Measurements from ENCODE around the gene ZBTB18. TPM values are rescaled to one million over a fixed set of nuclear protein-coding genes. Genes with fewer than 3 reads are reported as not detected.
A peak's percentile ranks its signal among the peaks of the same experiment; 100 is the strongest.

The ZBTB18 gene
- total RNA-seq, 1 donor from 2014 or later: 41.6 TPM

DNA sequence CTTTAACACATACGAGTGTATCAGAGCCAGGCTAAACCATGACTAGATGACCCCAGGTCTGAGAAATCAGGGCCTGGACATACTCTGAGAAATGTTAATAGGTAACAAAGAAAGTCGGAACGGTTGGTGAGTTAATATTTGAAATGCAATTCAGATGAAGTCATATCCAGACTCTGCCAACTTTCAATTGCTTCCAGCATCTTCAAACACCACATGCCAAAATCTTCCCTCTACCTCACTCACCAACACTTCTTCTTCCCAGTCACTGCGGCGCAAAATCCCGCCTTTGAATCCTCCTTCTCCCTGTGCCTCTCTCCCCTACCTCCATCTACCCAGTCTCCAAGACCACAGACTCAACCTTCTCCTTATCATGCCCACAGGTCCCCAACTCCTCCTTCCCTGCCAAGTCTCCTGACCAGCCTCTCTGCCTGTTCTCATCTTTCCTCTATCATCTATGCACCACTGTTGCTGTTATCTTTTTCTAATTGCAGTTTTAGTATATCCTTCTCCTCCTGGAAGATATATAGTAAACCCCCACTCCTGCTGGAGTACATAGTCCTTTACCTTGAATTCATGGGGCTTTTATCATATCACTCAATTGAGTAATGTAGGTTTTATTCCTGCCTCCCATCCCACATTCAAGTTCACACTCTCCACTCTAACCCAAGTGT lies 41.3 kb downstream of the ZBTB18 start:
- TF ChIP-seq, protein P1, sequence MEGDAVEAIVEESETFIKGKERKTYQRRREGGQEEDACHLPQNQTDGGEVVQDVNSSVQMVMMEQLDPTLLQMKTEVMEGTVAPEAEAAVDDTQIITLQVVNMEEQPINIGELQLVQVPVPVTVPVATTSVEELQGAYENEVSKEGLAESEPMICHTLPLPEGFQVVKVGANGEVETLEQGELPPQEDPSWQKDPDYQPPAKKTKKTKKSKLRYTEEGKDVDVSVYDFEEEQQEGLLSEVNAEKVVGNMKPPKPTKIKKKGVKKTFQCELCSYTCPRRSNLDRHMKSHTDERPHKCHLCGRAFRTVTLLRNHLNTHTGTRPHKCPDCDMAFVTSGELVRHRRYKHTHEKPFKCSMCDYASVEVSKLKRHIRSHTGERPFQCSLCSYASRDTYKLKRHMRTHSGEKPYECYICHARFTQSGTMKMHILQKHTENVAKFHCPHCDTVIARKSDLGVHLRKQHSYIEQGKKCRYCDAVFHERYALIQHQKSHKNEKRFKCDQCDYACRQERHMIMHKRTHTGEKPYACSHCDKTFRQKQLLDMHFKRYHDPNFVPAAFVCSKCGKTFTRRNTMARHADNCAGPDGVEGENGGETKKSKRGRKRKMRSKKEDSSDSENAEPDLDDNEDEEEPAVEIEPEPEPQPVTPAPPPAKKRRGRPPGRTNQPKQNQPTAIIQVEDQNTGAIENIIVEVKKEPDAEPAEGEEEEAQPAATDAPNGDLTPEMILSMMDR (IDR thresholded peaks at IDR 0.05; ENCODE audit: unreplicated experiment): no peak
- H3K9me3 Mint-ChIP-seq: no peaks in the 10 kb centered on the region
- DNase-seq (ENCODE audit: low spot score in 2 of 2, unreplicated experiment in 2 of 2): no peak
- H3K36me3 Mint-ChIP-seq: no peaks in the 10 kb centered on the region
- peak overlapping the region; percentile 60 for H3K27ac Mint-ChIP-seq
- H3K4me1 Mint-ChIP-seq: peaks cover 25% of the 10 kb centered on the region
- H3K27me3 Mint-ChIP-seq (ENCODE audit: low read depth): no peaks in the 10 kb centered on the region
- H3K4me3 Mint-ChIP-seq: no peak overlapping the region

DNA sequence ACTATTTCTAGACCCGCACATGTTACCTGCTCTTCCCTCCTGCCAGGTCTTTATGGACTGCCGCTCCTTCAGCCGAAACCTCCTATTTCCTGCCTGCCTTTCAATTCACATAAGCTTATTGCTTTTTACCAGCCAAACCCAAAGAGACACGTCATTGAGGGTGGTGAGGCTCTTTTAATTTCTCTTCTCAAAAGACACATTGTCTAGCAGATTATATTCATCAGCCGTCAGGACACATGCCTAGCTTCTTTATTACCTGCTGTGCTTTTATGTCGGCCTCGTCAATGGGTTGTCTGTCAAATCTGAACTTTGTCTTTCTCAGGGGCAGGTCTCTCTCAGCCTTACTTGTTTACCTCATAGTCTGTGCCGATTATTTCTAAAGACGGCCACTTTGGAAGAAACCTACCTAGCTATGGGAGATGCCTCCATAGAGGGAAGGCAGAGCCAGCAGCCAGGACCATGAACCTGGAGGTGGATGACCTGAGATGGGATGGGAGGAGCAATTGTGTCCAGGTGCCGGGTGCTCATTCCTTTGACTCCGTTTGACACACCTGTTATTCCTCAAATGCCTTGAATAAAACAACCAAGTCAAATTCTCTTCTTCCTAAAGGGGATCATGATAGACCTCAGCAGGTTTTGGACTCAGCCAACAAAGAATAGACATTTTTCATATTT lies 42.0 kb downstream of the ZBTB18 start:
- Mint-ChIP-seq H3K36me3 (no peaks in the 10 kb centered on the region), H3K4me1 (peaks cover 28% of the 10 kb centered on the region), H3K27ac (peak overlapping the region; percentile 60), H3K9me3 (no peaks in the 10 kb centered on the region), H3K27me3 (ENCODE audit: low read depth) (no peaks in the 10 kb centered on the region), H3K4me3 (no peak overlapping the region)
- no peak for DNase-seq (ENCODE audit: low spot score in 2 of 2, unreplicated experiment in 2 of 2)
- TF ChIP-seq, protein P1 (IDR thresholded peaks at IDR 0.05; ENCODE audit: unreplicated experiment): no peak

DNA sequence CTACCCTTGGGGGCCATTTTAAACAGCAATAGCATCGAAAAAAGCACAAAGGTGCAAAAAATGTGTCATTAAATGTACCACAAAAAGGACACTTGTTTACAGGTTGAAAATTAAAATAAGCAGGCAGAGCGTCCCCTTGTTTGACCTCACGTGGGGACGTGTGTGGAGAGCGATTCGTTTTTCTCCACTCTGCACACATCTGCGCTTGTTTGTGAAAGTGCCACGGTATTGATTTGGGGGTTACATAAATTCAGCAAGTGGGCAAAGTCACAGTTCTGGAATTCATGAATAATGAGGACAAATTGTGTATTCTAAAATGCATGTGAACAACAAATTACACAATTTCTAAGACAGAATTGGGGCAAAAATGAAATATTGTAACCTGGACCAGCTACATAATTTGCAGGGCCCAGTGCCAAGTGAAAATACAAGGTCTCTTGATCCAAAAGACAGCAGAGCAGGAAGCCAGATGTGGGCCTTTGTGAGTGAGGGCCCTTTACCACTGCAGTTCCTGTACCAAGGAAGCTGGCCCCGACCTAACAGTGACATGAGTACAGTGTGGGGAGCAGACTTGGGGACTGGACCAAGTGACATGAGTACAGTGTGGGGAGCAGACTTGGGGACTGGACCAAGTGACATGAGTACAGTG lies 43.9 kb downstream of the ZBTB18 start:
- peaks cover 3% of the 10 kb centered on the region for H3K9me3 Mint-ChIP-seq
- no peak overlapping the region for H3K4me3 Mint-ChIP-seq
- TF ChIP-seq, protein P1 (IDR thresholded peaks at IDR 0.05; ENCODE audit: unreplicated experiment): no peak
- no peaks in the 10 kb centered on the region for H3K36me3 Mint-ChIP-seq
- H3K4me1 Mint-ChIP-seq: peaks cover 27% of the 10 kb centered on the region
- H3K27me3 Mint-ChIP-seq (ENCODE audit: low read depth): no peaks in the 10 kb centered on the region
- H3K27ac Mint-ChIP-seq: no peak overlapping the region
- DNase-seq (ENCODE audit: low spot score in 2 of 2, unreplicated experiment in 2 of 2): no peak

DNA sequence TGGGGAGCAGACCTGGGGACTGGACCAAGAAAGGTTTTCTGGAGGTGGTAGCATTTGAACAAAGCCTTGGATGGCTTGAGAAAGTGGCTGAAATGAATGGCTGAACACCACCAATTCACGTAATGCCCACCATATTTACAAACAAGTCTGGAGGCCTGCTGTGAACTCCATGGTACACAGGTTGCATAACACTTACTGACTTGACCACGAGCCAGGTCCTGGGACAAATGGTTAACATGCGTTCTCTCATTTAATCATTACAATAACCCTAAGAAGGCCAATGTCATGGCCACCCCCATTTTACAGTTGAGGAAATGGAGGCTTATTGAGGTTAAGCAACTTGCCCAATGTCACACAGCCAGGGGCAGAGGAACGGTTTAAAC lies 44.4 kb downstream of the ZBTB18 start:
- DNase-seq (ENCODE audit: low spot score in 2 of 2, unreplicated experiment in 2 of 2): no peak
- Mint-ChIP-seq H3K4me1 (peaks cover 27% of the 10 kb centered on the region), H3K27me3 (ENCODE audit: low read depth) (no peaks in the 10 kb centered on the region), H3K36me3 (no peaks in the 10 kb centered on the region), H3K4me3 (no peak overlapping the region), H3K9me3 (peaks cover 3% of the 10 kb centered on the region), H3K27ac (no peak overlapping the region)
- TF ChIP-seq, protein P1 (IDR thresholded peaks at IDR 0.05; ENCODE audit: unreplicated experiment): no peak

DNA sequence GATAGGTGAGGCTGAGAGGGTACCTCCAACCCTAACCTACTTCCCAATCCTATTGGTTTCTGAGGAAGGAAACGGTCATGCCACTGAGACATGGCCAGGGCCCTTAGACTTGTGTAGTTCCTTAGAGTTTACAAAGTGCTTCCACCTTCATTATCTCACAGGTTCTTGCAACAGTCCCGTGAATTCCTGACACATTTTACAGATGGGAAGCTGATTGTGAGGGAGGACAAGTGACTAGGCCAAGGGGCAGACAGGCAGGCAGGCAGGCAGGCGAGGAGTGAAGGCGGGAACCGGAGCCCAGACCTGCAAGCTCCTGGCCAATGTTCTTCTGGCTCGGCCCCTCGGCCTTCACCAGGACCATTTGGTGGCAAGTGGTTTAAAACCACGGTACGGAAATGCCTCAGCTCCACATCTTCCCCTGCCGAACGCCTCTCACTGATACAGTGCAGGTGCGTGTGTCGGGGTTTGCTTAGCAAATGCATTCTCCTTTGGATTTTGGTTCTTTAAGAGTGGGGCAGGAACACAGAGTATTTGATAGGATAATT lies 45.1 kb downstream of the ZBTB18 start:
- Mint-ChIP-seq H3K36me3 (no peaks in the 10 kb centered on the region), H3K27ac (no peak overlapping the region), H3K4me1 (peaks cover 31% of the 10 kb centered on the region), H3K9me3 (peaks cover 3% of the 10 kb centered on the region), H3K4me3 (no peak overlapping the region), H3K27me3 (ENCODE audit: low read depth) (no peaks in the 10 kb centered on the region)
- no peak for DNase-seq (ENCODE audit: low spot score in 2 of 2, unreplicated experiment in 2 of 2)
- TF ChIP-seq, protein P1 (IDR thresholded peaks at IDR 0.05; ENCODE audit: unreplicated experiment): no peak

All from mesothelial cell of epicardium (in vitro differentiated cells).